Head of caudate nucleus (tissue), 42 donors: ENCODE results near the gene TOP1.

ENCODE experiments used
- DNase-seq, 42 donors: peaks; one replicate each; pipeline versions ENCODE4 v3.0.0 to v3.0.0-alpha.2; 2020 to 2021; ENCODE audit warnings: mixed read lengths in 7 of 42
- intact Hi-C: fragments of 100-400 bp; cut with DNase I; formaldehyde crosslinking; loops from one replicate; pipeline ENCODE4 v1.15.0; 2022

The TOP1 gene

GRCh38 chr20:41135888-41136679, 107.5 kb downstream of the TOP1 start:
- intact Hi-C loops: no loop called here
- peak in 5 of 42 donors; percentile 21 to 43 (median 34) for DNase-seq

- DNase-seq: peak; percentile 83 to 97 (median 94)
- intact Hi-C loops: no loop called here
Measured at GRCh38 chr20:41136680-41137613, 108.3 kb downstream of the TOP1 start, which contains the start of gene PLCG1. Gene PLCG1 (plus strand): TSS chr20:41137543. CDS start chr20:41137642, 99 bp downstream.

- intact Hi-C loops: no loop called here
- peak in 35 of 42 donors; percentile 27 to 76 (median 54) for DNase-seq
Measured at GRCh38 chr20:41137614-41138474, 109.2 kb downstream of the TOP1 start.

- peak in 2 of 42 donors; percentile 11 to 34 for DNase-seq
- intact Hi-C loops: no loop called here
Measured at GRCh38 chr20:41138475-41139226, 110.0 kb downstream of the TOP1 start.

- peak in 2 of 42 donors; percentile 13 to 18 for DNase-seq
- intact Hi-C loops: no loop called here
Measured at GRCh38 chr20:41139227-41140093, 110.8 kb downstream of the TOP1 start.

GRCh38 chr20:41140226-41141133, 111.9 kb downstream of the TOP1 start:
- intact Hi-C loops: no loop called here
- DNase-seq: no peak

- intact Hi-C loops: no loop called here
- no peak for DNase-seq
Measured at GRCh38 chr20:41141153-41141815, 112.7 kb downstream of the TOP1 start.

- no peak for DNase-seq
Measured at GRCh38 chr20:41142245-41142644, 113.6 kb downstream of the TOP1 start.

GRCh38 chr20:41142919-41143318, 114.3 kb downstream of the TOP1 start:
- no peak for DNase-seq
- intact Hi-C loops: no loop called here

More at GRCh38 chr20:41142245-41142644, 113.6 kb downstream of the TOP1 start:
- intact Hi-C loops: no loop called here

- DNase-seq: no peak
- intact Hi-C loops: no loop called here
Measured at GRCh38 chr20:41143354-41143753, 114.7 kb downstream of the TOP1 start.

GRCh38 chr20:41145317-41145716, 116.7 kb downstream of the TOP1 start:
- intact Hi-C loops: no loop called here
- no peak for DNase-seq

GRCh38 chr20:41145821-41146620, 117.4 kb downstream of the TOP1 start:
- intact Hi-C loops: no loop called here
- peak in 23 of 42 donors; percentile 16 to 79 (median 56) for DNase-seq

GRCh38 chr20:41147767-41148191, 119.2 kb downstream of the TOP1 start:
- intact Hi-C loops: no loop called here
- peak in 25 of 42 donors; percentile 28 to 83 (median 55) for DNase-seq

- intact Hi-C loops: no loop called here
- no peak for DNase-seq
Measured at GRCh38 chr20:41148942-41149341, 120.3 kb downstream of the TOP1 start.

- intact Hi-C loops: no loop called here
- DNase-seq: no peak
Measured at GRCh38 chr20:41150664-41151063, 122.0 kb downstream of the TOP1 start.
